ENCODE measurements around the gene MARK1.

Gene MARK1

GRCh38 chr1:220692436-220693228 lies 164.7 kb downstream of the MARK1 start:
- DNase-seq, result no peak

- no peak for DNase-seq
Observed at GRCh38 chr1:220694866-220695382, 167.0 kb downstream of the MARK1 start.

DNA sequence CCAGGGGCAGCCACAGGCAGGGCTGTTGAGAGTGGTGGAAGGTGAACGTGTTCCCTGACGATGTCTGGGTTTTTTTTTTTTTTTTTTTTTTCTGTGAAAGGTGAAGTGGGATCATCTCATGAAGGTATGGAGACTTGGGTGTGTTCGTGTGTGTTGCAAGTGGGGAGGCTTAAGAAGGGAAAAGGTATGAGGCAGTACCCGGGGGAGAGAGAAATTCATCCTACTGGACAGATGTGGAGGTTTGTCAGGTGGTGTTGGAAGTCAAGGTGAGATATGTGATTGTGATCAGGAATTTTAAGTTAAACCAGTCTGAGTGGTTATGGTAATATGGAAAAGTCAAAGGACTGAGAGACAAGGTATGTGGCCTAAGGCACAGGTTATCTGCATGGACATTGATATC lies 167.5 kb downstream of the MARK1 start:
- no peak for DNase-seq

- no peak for DNase-seq
Observed at GRCh38 chr1:220696226-220696862, 168.4 kb downstream of the MARK1 start.

- DNase-seq, result no peak
Observed at GRCh38 chr1:220696863-220697231, 168.9 kb downstream of the MARK1 start.

GRCh38 chr1:220697326-220697725 lies 169.4 kb downstream of the MARK1 start:
- DNase-seq, result no peak

DNA sequence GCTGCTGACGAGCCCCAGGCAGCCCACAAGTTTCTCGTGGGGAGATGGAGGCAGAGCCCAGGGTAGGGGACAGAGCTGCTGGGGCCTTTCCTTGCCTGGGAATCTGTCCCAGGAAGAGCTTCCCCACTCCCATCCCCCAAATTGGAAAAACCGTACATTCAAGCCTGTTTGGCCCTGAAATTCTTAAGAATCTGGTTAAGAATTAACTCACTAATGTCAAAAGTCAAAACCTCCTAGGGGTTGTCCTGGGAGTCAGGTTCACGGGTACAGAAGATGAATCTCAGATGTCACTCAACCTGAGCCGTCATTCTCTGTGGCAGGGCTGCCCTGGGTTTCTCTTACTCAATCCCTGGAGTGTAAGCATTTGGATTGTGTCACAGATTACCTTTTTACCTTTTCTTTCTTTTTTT lies 170.7 kb downstream of the MARK1 start:
- DNase-seq, result no peak

DNA sequence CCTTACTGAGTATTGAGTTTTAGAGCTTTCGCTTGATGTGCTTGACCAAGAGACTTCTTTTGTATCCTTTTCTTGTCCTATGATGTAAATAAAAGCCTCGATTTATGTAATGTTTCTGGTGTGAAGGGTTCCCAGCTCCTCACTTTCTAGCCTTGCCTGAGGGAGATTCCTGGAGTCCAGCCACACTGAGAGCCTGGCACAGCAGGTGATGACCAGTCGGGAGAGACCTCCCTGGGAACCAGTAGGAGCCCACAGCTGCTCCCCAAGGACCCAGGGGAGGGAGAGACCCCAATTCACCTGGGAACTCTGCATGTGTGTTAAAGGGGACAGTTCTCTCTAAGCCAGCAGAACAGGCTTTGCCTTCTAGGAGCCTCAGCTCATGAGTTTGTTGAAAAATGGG lies 171.1 kb downstream of the MARK1 start:
- no peak for DNase-seq

DNA sequence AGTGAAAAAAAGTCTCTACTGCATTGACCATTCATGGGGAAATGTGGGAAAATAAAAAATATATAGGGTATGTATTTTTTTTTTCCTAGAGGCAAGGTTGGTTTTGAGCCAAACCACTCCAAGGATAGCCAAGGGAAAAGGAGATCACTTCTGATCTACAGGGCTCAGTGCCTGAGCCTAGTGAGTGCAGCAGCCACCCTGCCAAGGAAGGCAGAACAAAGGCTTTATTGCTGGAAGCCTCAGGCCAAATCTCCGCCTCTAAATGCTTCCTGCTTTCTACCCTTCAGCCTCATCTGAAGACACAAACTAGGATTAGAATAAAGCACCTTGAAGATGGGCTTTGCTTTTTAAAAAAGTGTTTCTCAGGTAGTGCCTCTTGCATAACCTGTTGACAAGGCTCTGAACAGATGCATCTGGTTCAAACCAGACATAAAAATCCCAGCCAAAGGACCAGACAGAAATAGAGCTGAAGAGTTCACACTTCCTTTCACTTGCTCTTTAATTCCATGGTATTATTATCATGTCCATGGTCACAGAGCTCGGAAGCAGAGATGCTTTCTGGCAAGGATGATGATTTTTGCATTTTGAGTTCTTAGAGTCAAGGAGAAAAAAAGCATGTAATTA lies 172.7 kb downstream of the MARK1 start:
- peak in 1 of 3 experiments; percentile 45 for DNase-seq

GRCh38 chr1:220701974-220702373 lies 174.0 kb downstream of the MARK1 start:
- no peak for DNase-seq

GRCh38 chr1:220702733-220703270 lies 174.9 kb downstream of the MARK1 start:
- DNase-seq, result no peak

- DNase-seq, result no peak
Observed at GRCh38 chr1:220703305-220703704, 175.4 kb downstream of the MARK1 start.

DNA sequence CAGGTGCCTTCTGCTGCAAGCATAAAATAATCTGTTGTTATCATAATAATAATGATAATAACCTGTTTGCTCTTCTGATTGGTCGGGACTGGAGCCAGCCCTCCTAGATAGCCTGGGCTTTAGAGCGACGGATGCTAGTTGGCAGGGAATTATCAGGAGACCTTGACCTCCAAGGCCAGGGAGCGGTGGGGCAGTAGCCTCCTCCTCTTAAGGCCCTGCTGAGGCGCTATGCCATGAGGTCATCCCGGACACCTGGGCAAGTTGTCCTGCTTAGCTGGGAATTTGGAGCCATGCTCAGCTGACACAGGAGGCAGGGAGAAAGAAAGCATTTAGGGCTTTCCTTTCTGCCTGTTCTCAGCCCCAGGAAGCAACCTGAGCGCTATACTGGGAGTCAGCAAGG lies 177.8 kb downstream of the MARK1 start:
- no peak for DNase-seq

DNA sequence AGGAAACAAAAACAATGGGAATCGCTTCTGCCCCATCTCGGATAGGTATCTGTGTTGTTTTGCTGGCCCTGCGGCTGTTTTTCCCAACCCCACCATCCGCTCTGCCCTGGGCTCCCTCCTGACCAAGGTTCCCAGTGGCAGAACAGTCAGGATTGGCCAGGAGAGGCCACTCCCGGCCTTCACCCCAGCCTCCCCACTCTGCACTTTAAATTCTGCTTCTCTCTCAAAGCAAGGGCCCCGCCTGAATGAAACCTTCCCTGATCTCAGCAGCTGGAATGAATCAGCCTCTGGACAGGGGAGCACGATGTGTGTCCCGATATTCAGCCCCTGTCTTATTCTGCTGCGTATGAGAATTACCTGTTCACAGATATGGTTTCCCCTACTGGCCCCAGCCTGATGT lies 178.5 kb downstream of the MARK1 start:
- no peak for DNase-seq

DNA sequence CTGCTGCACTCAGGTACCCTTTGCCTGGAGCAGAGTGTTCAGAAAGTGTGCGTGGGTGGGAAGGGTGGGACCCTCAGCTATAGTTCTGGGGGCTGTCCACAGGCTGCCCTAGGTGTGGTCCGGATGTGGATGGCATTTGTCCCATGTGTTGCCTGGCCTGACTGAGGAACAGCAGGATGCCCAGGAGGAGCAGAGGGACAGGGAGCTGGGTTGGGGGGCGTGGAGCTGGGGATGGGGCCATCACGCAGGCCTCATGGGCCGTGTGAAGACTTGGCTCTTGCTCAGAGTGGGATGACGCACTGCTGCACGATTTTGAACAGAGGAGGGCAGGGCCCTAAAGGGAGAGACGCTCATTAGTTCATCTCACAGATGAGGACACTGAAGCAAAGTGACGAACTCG lies 179.2 kb downstream of the MARK1 start:
- DNase-seq, result no peak

- DNase-seq, result no peak
Observed at GRCh38 chr1:220708244-220708643, 180.3 kb downstream of the MARK1 start.

DNA sequence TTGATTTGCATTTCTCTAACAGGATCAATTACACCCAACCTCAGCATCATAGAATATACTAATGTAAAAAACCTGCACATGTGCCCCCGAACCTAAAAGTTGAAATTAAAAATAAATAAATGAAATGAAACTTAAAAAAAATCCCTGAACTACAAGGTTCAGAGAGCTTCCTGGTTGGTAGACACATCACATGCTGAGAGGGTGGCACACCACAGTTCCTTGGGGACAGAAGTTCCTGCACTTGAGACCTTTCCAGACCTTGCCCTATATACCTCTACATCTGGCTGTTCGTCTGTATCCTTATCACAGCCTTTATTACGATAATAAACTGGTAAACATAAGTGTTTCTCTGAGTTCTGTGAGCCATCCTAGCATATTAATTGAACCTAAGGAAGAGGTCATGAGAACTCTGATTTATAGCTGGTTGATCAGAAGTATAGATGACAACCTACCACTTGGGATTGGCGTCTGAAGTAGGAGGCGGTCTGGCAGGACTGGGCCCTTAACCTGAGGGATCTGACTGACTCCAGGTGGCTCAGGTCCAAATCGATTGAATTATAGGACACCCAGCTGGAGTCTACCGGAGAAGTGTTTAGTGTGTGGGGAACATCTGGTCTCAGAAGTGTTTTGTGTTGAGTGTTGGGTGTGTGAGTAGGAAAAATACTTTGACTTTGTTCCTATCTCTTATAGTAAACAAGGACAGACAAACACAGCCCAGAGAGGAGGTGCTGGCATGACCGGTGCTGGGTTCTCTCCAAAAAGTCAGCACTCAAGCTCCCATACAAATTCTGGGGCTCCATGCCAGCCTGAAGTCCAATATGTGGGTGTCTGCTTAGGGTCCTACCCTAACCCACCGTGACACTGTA lies 181.2 kb downstream of the MARK1 start:
- DNase-seq, result peak in 1 of 3 experiments; percentile 9

DNA sequence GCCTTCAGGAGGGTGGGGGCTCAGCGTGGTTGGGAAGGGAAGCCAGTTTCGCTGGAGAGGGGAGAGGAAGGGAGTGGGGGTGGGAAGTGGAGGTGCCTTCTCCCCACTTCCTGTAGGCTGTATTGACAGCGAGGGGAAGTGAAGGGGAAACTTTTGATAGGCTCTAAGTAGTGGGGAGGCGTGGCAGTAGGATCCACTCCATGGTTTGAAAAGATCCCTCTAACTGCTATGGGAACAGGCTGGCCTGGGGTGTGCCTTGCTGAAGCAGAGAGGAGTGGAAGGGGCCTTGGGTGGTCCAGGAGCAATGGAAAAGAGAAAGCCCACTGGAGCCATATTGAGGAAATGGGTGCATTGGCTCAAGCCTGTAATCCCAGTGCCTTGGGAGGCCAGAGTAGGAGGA lies 182.4 kb downstream of the MARK1 start:
- no peak for DNase-seq

GRCh38 chr1:220711056-220711809 lies 183.3 kb downstream of the MARK1 start:
- DNase-seq, result no peak

Data from NCI-H1417 (cell line).